Midbrain (tissue), 1 donor: ENCODE measurements around the gene MS4A8.
"Not testable (repeated sequence)": the region's sequence is repeated elsewhere in the genome, so short reads cannot be mapped to it uniquely, and the experiment has no call there.

ENCODE experiments used
- DNase-seq: peaks from one replicate; lab custom pipeline; 2025; lab: John Stamatoyannopoulos, UW

MS4A8 gene, protein sequence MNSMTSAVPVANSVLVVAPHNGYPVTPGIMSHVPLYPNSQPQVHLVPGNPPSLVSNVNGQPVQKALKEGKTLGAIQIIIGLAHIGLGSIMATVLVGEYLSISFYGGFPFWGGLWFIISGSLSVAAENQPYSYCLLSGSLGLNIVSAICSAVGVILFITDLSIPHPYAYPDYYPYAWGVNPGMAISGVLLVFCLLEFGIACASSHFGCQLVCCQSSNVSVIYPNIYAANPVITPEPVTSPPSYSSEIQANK

DNA sequence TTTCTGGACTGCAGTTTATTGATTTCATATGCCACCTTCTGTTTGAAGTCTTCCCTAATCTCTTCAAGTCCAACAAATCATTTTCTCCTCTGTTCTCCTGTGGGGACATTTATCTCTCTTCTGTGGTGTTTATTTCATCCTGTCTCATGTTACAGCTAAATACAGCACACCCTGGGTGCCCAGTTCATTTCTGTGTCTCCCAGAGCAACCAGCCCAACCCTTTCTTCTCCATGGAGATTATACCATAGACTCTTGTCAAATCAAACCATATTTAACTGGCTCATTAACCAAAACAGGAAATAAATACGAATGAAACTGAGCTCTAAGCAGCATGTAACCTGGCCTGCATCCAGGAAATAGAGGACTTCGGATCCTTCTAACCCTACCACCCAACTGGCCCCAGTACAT lies at the start of gene MS4A8:
Gene MS4A8 (plus strand): TSS at position 329 of the 408 bp plus-strand sequence. CDS start 1,249 bp downstream, outside the sequence.
- no peak for DNase-seq

DNA sequence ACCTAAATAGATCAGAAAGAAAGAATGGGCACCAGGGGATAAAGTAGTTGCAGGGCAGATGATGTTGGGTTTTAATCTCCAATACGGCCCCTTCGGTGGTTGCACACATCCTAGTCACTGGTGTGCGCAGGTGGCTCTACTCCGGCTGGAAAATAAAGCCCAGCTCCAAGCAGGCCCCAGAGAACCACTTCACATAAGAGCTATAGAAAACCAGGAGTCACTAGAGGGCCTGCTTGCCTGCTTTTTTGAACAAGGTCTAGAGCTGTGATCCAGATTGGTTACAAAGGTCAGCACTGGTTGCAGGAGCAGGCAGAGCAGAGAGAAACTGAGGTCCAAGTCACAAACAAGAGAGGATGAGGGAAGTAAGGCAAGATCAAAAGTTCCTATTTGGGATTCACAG lies 41.5 kb upstream of the MS4A8 start:
- no peak for DNase-seq

DNA sequence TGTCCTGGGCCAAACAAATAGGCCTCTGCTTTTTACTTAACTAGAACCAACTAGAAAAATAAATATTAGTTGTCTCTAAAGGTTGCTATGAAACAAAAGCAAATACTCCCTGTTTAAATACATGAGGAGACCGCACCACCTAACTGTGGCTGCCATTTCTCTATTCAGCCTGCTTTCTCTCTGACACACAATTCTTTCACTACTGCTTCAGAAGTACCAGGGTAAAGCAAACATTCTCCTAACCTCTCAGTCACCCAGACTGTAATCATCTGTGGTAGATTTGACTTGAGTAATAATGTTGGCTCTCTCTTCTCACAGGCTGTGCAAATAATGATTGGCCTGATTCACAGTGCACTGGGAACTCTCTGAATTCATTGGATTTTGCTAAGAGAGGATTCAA lies 41.0 kb upstream of the MS4A8 start:
- no peak for DNase-seq

DNA sequence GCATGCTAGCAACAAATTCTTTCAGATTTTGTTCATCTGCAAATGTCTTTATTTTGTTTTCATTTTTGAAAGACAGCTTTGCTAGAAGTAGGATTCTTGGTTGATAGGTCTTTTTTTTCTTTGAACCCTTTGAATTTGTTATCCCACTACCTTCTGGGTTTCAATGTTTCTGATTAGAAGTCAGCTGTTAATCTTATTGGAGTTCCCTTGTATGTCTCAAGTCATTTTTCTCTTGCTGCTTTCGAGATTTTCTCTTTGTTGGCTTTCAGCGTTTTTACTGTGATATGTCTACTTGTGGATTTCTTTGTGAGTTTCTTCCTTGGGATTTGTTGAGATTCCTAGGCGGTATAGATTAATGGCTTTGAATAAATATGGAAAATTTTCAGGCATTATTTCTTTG lies 27.2 kb upstream of the MS4A8 start:
- DNase-seq, result no peak

DNA sequence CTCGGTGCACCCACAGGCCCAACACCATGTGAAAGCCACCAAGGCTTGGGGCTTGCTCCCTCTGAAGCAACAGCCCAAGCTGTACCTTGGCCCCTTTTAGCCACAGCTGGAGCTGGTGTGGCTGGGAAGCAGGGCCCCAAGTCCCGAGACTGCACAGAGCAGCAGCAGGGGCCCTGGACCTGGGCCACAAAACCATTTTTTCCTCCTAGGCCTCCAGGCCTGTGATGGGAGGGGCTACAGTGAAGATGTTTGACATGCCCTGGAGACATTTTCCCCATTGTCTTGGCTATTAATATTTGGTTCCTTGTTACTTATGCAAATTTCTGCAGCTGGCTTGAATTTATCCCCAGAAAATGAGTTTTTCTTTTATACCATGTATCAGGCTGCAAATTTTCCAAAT lies 21.2 kb upstream of the MS4A8 start:
- not testable (repeated sequence) for DNase-seq

DNA sequence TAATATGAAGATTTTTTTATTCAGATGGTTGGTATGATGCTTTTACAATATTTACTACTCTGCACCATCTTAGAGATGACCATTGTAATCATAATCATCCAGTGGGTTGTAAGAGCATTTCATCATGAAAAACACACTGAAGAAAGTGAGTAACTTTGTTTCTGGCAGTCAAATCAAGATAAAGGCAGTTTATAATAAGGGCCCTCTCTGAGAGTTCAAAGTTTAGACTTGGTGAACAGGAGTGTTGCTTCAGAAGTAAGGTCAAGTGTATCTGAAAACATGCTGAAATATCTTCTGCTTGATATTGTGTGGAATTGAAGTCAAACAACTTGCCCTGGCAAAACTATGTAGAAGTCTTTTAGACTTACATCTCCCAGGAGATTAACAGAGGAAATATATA lies 19.5 kb upstream of the MS4A8 start:
- DNase-seq, result no peak

DNA sequence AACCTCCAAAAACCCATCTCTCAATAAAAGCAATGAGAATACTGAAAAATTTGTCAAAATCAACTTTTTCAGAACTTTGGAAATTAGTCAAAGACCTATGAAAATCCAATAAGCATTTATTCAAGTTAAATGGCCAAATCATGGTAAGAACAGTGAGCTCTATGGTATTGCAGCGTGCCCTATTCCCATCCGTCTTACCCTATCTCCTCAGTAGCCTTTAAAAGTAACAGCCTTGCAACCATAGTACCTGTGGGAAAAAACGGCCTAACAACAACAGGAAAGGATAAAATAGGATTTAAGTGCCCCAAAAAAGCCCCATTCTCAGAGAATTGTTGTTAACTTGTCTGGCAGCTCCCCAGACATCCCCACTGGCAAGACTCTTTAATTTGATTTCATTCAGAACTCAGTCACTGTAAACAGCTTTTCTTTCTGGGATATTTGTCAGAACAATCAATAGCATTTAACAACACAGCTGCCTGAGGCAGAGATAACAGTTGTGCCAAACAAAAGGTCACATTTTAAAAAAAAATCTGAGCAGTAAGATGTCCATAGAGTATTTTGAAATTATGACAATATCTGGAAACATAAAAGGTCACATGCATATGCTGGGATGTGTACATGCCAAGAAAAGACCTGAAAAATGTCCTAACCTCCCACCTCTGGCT lies 18.8 kb upstream of the MS4A8 start:
- no peak for DNase-seq

DNA sequence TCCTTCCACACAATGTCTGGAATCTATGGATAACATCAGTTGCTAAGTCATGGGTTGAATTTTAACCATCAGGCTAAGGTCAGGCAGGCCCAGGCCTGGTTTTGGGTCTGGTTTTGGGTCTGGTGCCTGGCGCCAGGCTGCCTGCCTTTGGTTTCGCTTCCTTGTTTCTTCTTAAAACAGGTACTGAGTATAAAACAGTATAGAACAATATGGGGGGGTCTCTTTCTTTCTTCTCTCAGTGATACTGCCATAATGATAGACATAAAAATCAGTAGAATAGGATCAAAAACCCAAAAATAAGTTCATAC lies 14.9 kb upstream of the MS4A8 start:
- DNase-seq, result not testable (repeated sequence)

DNA sequence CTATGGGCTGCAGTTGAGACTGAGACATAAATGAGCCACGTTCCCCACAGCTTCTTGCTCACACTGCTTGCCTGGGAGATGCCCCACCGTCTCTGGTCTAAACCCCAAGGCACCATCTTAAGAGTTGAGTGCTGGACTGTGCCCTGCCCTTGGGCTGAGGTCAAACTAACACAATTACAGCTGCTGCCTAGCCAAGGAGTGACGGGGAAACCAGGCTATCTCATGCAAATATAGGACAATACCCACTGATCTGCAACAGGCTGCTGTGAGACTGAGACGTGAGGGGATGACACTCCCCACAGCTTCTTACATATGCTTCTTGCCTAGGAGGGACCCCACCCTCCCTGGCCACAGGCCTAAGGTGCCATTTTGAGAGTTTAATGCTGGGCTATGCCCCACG lies 7.8 kb upstream of the MS4A8 start:
- no peak for DNase-seq

DNA sequence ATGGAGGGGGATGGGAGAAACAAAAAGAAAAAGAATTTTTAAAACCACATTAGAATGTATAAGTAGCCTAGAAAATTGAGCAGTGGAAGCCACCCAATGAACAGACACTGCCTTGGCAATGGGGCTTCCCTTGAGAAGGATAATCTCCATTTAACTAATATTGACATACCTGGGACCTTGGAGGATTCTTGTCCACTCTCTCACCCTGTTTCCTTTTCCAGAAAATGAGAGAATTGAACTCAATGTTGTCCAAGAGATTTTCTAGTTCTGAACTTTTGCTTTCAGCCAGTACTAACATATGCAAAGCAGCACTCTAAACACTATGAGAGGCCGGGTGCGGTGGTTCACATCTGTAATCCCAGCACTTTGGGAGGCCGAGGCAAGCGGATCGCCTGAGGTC lies 524 bp downstream of the MS4A8 start:
- DNase-seq, result no peak

DNA sequence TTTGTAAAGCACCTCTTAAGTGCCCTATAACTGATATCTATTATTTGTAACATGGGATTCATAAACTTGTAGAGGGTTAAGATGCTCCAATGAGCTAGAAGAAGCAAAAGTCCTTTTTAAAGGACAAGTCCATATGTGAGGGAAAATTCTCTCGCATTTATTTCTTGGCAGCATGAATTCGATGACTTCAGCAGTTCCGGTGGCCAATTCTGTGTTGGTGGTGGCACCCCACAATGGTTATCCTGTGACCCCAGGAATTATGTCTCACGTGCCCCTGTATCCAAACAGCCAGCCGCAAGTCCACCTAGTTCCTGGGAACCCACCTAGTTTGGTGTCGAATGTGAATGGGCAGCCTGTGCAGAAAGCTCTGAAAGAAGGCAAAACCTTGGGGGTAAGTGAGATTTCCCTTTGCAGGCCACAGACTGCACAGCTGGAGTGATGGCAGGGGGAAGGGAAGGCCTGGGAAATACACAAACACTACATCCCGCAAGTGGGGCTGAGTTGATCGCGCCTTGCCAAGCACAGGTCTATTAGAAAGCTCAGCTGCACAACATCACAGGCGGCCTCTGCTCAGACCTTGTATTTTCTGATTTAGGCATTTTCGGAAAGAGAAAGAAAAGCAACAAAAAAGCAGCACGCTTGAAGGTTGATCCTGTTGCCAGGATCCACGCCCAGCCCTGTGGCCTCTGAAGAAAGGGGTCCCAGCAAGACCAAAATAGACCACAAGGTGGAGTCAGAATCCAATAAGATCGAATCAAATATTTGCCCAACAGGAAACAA lies 1.5 kb downstream of the MS4A8 start:
- no peak for DNase-seq

DNA sequence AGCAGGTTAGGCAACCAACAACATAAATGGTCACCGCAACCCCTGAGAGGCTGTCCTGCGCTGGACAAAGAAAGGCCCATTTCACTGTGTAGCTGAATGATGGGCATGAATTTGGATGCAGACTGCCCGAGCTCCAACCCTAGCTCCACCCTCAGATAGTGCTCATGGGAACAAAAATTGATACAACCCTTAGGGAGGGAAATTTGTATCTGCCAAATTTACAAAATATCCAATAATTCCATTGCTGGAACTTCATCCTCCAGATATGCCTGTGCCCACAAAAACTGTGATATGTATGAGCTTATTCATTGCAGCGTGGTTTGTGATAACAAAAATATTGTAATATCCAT lies 2.0 kb downstream of the MS4A8 start:
- no peak for DNase-seq

DNA sequence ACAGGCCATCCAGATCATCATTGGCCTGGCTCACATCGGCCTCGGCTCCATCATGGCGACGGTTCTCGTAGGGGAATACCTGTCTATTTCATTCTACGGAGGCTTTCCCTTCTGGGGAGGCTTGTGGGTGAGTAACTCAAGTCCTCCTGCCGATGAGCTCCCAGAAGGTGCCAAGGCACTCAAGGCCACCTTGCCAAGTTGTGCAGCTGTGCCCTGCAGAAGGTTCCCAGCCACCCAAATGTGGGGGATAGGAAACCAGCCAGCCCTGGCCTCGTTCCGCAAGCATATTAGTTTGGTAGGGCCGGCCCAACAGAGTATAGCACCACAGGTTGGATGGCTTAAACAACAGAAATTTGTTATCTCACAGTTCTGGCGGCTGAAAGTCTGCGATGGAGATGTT lies 4.0 kb downstream of the MS4A8 start:
- no peak for DNase-seq

DNA sequence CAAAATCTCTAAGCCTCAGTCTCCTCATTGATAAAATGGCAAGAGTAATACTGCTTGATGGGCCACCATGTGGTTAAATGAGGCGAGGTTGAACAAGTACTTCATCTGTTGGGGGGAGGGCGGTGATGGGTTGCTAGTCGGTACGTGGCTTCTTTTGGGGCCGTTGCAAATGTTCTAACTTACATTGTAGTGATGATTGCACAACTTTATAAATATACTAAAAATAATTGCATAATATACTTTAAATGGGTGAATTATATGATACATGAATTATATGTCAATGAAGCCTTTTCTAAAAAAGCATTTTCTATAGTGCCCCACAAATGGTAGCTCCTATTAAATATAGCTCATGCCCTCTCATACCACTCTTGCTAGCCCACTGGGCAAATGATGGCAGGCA lies 6.5 kb downstream of the MS4A8 start:
- no peak for DNase-seq

DNA sequence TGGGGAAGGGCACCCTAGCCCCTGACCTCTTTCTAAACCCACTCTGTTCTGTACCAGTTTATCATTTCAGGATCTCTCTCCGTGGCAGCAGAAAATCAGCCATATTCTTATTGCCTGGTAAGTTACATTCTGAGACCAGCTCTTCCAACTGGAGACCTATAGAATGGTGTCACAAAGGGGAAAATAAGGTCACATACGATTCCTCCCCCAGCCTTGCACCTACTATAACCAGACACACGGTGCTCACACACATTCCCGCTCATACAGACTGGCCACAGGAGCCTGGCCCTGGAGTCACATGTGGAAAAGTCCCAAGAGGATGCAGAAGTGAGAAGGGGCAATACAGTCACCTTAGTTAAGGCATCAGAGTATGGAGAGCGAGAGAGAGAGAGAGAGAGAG lies 7.5 kb downstream of the MS4A8 start:
- no peak for DNase-seq

DNA sequence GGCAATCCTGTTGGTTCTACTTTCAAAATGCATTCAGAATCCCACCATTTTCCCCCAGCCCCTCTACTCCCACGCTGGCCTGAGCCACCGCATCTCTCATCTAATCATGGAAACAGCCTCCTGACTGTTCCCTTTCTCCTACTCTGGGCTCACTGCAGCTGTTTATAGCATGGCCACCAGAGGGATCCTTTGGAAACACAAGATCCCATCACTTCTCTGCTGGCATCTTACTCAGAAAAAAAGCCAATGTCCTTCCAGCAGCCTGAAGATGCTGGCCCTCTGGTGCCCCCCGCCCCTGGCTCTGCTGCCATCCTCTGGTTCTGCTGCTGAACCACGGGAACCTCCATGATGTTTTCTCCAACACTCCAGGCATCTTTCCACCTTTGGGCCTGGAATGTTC lies 11.1 kb downstream of the MS4A8 start:
- no peak for DNase-seq

DNA sequence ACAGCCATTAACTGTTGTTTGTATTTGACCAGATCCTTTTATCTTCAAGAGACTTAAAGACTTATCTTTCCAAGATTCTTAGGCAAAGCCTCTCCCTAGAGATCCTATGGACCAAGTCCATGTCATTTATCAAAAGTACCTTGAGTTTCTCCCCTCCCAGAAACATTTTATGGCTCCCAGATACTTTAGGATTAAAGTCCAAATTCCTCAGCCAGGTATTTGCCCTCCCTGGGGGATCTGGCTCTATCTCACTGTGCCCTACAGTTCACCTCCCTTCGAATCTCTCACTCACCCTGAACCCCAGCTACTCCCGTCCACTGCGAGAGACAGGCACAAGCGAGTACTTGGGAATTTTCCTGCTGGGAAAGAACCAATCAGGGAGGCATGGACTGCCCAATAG lies 11.9 kb downstream of the MS4A8 start:
- no peak for DNase-seq

DNA sequence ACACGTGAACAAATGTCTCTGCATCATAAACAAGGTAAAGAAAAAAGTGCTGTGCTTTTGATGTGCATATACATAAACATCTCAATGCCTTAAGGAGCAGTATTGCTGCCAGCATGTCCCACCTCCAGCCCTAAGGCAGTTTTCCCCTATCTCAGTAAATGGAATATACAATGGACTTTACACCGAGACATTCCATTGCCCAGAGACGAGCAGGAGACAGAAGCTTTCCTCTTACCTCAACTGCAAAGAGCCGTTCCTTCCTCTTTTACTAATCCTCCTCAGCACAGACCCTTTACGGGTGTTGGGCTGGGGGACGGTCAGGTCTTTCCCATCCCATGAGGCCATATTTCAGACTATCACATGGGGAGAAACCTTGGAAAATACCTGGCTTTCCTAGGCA lies 14.0 kb downstream of the MS4A8 start:
- not testable (repeated sequence) for DNase-seq

DNA sequence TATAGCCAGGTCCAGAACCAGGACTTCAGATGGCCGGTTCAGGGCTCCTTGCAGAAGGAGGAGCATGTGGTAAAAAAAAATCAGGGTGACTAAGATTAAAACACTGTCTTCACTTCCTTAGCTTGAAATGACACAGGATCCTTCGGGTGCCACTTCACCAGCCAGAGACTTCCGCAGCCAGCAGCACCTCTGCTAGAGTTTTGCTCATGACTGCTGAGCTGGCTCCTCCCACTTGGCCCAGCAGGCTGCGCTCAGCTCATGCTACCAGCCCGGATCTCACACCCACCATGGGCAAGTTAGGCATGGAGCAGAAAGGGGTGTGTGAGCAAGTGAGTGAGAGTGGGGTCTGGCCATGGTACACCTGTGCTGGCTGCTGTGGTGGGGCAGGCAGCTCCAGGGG lies 18.5 kb downstream of the MS4A8 start:
- no peak for DNase-seq

DNA sequence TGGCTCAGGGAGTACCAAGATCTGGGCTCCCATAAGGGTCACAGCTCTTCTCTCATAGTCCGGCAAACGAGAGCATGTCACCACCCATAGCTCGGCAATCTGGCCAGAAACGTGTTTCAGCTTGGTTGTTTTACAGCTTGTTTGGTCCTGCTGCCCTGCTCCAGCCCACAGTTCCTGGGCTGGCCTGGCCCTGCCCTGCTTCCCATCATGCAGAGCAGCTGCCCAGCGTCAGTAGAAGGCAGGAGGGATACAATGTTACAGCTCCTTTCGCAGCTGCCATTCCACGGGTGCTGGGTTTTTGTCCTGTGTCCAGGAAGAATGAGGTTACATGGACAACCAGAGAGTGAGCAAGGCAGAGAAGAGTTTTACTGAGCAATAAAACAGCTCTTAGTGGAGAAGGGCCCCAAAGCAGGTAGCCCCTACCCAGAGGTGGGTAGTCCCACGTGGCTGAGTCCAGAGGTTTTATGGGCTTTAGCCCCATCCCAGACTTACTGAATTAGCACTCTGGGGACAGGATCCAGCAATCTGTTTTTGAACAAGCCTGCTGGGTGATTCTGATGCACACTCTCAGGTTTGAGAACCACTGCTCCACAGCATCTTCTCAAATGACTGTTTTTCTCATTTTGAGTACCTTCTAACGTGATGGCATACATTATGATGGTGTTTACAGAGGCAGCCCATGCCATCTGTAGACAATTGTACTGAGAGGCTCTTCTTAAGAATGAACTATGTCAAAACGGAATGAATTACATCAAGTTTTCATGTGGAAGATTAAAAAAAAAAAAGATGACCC lies 19.3 kb downstream of the MS4A8 start:
- DNase-seq, result no peak

DNA sequence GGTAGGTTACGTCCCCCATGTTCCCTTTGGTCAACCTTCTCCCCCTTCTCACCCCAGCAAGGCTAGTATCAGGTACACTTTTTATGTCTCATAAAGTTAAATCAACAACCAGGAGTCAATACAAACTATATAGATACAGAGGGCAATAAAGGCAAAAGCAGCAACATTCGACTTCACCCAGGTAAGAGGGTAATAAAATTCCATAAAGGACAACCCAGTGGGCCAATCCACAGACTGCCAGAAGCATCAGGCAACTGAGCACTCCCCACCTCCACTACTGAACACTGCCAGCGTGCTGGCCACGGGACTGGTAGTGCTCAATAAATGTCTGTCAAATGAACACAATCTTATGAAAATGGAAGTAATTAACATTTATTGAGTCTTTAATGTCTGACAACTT lies 20.0 kb downstream of the MS4A8 start:
- DNase-seq, result no peak

DNA sequence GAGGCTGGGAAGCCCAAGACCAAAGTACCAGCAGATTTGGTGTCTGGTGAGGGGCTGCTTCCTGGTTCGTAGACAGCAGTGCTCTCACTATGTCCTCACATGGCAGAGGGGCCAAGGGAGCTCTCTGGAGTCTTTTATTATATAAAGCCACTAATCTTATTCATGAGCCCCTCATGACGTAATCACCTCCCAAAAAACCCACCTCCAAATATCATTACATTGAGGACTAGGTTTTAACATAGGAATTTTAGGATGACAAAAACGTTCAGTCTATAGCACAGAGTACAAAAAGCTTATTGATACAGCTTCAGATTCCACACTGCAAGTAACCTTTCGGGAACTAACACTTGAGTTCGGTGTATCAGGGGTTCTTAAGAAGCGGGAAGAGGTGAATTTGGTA lies 21.0 kb downstream of the MS4A8 start:
- no peak for DNase-seq

DNA sequence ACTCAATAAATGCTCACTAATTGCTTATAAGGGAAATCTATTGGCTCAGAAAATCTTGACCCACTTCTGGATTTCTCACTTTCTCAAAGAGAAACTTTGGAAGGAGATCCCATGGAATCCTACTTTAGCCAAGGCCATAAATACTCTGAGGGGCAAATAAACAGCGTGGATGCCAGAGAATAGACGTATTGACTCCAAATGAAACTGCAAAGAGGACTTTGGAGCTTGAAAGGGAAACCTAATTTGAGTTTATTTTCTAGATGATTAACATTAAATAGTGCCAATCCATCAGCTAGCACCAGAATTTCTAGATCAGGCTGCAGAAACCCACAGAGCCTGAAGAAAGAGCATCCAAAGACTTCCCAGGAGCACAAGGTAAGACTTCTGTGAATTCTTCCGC lies 25.0 kb downstream of the MS4A8 start, which contains the start of gene MS4A18:
Gene MS4A18 (plus strand): TSS at position 301 of the 400 bp plus-strand sequence.
- DNase-seq, result no peak
